ENCODE data around the gene ABCG1. TPM values are rescaled to one million over a fixed set of nuclear protein-coding genes. Genes with fewer than 3 reads are reported as not detected.

The ABCG1 gene
- total RNA-seq, 1 donor from 2014 or later: 1.6 TPM

GRCh38 chr21:42245331-42246193 lies 26.6 kb downstream of the ABCG1 start:
- Mint-ChIP-seq H3K4me3 (ENCODE audit: unreplicated experiment) (no peak overlapping the region), H3K4me1 (ENCODE audit: low read depth) (no peaks in the 10 kb centered on the region), H3K9me3 (ENCODE audit: low read depth) (no peaks in the 10 kb centered on the region), H3K27ac (ENCODE audit: unreplicated experiment) (no peak overlapping the region), H3K36me3 (ENCODE audit: low read depth) (no peaks in the 10 kb centered on the region), H3K27me3 (ENCODE audit: low read depth) (peaks cover 28% of the 10 kb centered on the region)
- no peak for TF ChIP-seq CTCF (IDR thresholded peaks at IDR 0.05)
- no peak for DNase-seq (ENCODE audit: low spot score)

GRCh38 chr21:42247716-42248115 lies 28.8 kb downstream of the ABCG1 start:
- no peak for TF ChIP-seq CTCF (IDR thresholded peaks at IDR 0.05)
- Mint-ChIP-seq H3K27ac (ENCODE audit: unreplicated experiment) (no peak overlapping the region), H3K9me3 (ENCODE audit: low read depth) (no peaks in the 10 kb centered on the region), H3K36me3 (ENCODE audit: low read depth) (peaks cover 1% of the 10 kb centered on the region), H3K27me3 (ENCODE audit: low read depth) (peaks cover 26% of the 10 kb centered on the region), H3K4me1 (ENCODE audit: low read depth) (peaks cover 3% of the 10 kb centered on the region), H3K4me3 (ENCODE audit: unreplicated experiment) (no peak overlapping the region)
- DNase-seq (ENCODE audit: low spot score): no peak

GRCh38 chr21:42248241-42248640 lies 29.3 kb downstream of the ABCG1 start:
- Mint-ChIP-seq H3K4me1 (ENCODE audit: low read depth) (peaks cover 3% of the 10 kb centered on the region), H3K36me3 (ENCODE audit: low read depth) (peaks cover 1% of the 10 kb centered on the region), H3K9me3 (ENCODE audit: low read depth) (no peaks in the 10 kb centered on the region), H3K27ac (ENCODE audit: unreplicated experiment) (no peak overlapping the region), H3K27me3 (ENCODE audit: low read depth) (peaks cover 26% of the 10 kb centered on the region), H3K4me3 (ENCODE audit: unreplicated experiment) (no peak overlapping the region)
- no peak for TF ChIP-seq CTCF (IDR thresholded peaks at IDR 0.05)
- DNase-seq (ENCODE audit: low spot score): no peak

- no peak overlapping the region for H3K4me3 Mint-ChIP-seq (ENCODE audit: unreplicated experiment)
- no peak overlapping the region for H3K27ac Mint-ChIP-seq (ENCODE audit: unreplicated experiment)
- H3K4me1 Mint-ChIP-seq (ENCODE audit: low read depth): peaks cover 3% of the 10 kb centered on the region
- no peak for DNase-seq (ENCODE audit: low spot score)
- no peak for TF ChIP-seq CTCF (IDR thresholded peaks at IDR 0.05)
- H3K9me3 Mint-ChIP-seq (ENCODE audit: low read depth): no peaks in the 10 kb centered on the region
- peaks cover 1% of the 10 kb centered on the region for H3K36me3 Mint-ChIP-seq (ENCODE audit: low read depth)
- peaks cover 33% of the 10 kb centered on the region for H3K27me3 Mint-ChIP-seq (ENCODE audit: low read depth)
These were observed 30.1 kb downstream of the ABCG1 start for GRCh38 chr21:42248783-42249597.

All from chondrocyte (in vitro differentiated cells).